ENCODE measurements around the gene VAV1. TPM values are rescaled to one million over a fixed set of nuclear protein-coding genes. Genes with fewer than 3 reads are reported as not detected.

VAV1 gene
- total and polyA plus RNA-seq, 2 donors (not counting 3 experiments of a cell fraction or from before 2014, with no cell fraction given): not detected

DNA sequence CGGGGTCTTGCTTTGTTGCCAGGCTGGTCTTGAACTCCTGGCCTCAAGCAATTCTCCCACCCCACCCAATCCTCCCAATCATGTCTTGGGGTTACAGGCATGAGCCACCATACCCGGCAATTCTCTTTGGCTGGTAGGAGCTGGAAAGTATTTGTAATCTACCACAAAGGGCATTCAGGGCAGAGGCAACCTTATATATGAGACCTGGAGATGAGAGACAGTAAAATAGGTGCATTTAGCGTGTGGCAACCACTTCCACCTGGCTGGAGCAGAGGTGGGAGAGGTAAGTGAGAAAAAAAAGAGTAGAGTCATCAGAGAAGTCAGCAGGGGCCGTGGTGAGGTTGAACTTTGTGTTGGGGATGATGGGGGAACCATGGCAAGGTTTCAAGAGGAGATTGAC, 36.8 kb downstream of the VAV1 start:
- H3K27me3 ChIP-seq (ENCODE audit: control insufficient read depth in 2 of 2, insufficient read depth in 2 of 2, low read length in 2 of 2): no peaks in the 10 kb centered on the region
- intact Hi-C loops (cut with micrococcal nuclease) (no loop called here), dilution Hi-C loops (cut with MboI; ENCODE audit: extremely low pct_ligation_motif_present, low sequenced_read_pairs) (no loop called here)
- ChIA-PET POLR2A (no interaction called here), CTCF (no interaction called here)
- no peaks in the 10 kb centered on the region for H3K9me3 ChIP-seq (replicated peaks; ENCODE audit: control insufficient read depth, insufficient read depth, low read length)
- TF ChIP-seq JUN (IDR thresholded peaks at IDR 0.05; ENCODE audit: borderline replicate concordance, insufficient read depth, insufficient read length, low read depth): no peak
- TF ChIP-seq, protein P1, sequence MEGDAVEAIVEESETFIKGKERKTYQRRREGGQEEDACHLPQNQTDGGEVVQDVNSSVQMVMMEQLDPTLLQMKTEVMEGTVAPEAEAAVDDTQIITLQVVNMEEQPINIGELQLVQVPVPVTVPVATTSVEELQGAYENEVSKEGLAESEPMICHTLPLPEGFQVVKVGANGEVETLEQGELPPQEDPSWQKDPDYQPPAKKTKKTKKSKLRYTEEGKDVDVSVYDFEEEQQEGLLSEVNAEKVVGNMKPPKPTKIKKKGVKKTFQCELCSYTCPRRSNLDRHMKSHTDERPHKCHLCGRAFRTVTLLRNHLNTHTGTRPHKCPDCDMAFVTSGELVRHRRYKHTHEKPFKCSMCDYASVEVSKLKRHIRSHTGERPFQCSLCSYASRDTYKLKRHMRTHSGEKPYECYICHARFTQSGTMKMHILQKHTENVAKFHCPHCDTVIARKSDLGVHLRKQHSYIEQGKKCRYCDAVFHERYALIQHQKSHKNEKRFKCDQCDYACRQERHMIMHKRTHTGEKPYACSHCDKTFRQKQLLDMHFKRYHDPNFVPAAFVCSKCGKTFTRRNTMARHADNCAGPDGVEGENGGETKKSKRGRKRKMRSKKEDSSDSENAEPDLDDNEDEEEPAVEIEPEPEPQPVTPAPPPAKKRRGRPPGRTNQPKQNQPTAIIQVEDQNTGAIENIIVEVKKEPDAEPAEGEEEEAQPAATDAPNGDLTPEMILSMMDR (IDR thresholded peaks at IDR 0.05; ENCODE audit: extremely low read depth in 1 of 2, insufficient read depth in 1 of 2, low read depth in 1 of 2, low read length in 2 of 2): no peak
- no peak for TF ChIP-seq POLR2AphosphoS5 (IDR thresholded peaks at IDR 0.05; ENCODE audit: insufficient read depth, low read depth, low read length)
- TF ChIP-seq MAX (IDR thresholded peaks at IDR 0.05; ENCODE audit: insufficient read depth, insufficient read length): no peak
- TF ChIP-seq GATA2 (IDR thresholded peaks at IDR 0.05; ENCODE audit: insufficient read depth, insufficient read length, low read depth, low read length): no peak
- TF ChIP-seq MYC (IDR thresholded peaks at IDR 0.05; ENCODE audit: low read depth, low read length): no peak
- no peak for TF ChIP-seq EZH2 (IDR thresholded peaks at IDR 0.05; ENCODE audit: borderline replicate concordance, low read depth, low read length, severe bottlenecking)
- no peak for TF ChIP-seq POLR2A (IDR thresholded peaks at IDR 0.05; ENCODE audit: low read depth, low read length)
- TF ChIP-seq FOS (IDR thresholded peaks at IDR 0.05; ENCODE audit: borderline replicate concordance, insufficient read depth, low read length): no peak
- H3K9me1 ChIP-seq (replicated peaks; ENCODE audit: control insufficient read depth, extremely low read depth, insufficient read depth, low read length): no peaks in the 10 kb centered on the region
- H3K4me2 ChIP-seq (ENCODE audit: insufficient read depth, low read length): no peak overlapping the region
- no TSS peak for BruUV-seq (replicated peaks)
- DNase-seq (ENCODE audit: low read depth, low spot score) (no peak), FAIRE-seq (no peak)
- no peaks in the 10 kb centered on the region for H3K79me2 ChIP-seq (ENCODE audit: control insufficient read depth, insufficient read depth, low read length)
- no peaks in the 10 kb centered on the region for H3K36me3 ChIP-seq (ENCODE audit: control insufficient read depth in 2 of 2, extremely low read depth in 1 of 2, insufficient read depth in 2 of 2, low read length in 2 of 2)
- H3K4me3 ChIP-seq (replicated peaks in 1 of 3; ENCODE audit: insufficient read depth in 1 of 3, low read depth in 1 of 3, low read length in 3 of 3): no peak overlapping the region
- no peak overlapping the region for H2AFZ ChIP-seq (ENCODE audit: low read depth, low read length)
- no peaks in the 10 kb centered on the region for H4K20me1 ChIP-seq (replicated peaks; ENCODE audit: control insufficient read depth, extremely low read depth, insufficient read depth, low read length)
- H3K27ac ChIP-seq (ENCODE audit: insufficient read depth, low read depth, low read length): no peak overlapping the region
- H3K9ac ChIP-seq (replicated peaks; ENCODE audit: extremely low read depth, insufficient read depth, low read length): no peak overlapping the region
- H3K4me1 ChIP-seq (ENCODE audit: control insufficient read depth, extremely low read depth, insufficient read depth, low read length): no peaks in the 10 kb centered on the region
